NCI-H2081 treated with DMSO at 0.1 percent for 48 hours (cell line): ENCODE data around the gene TOM1L2.

Source experiments
- DNase-seq: peaks from one replicate; lab custom pipeline; 2025; lab: John Stamatoyannopoulos, UW

TOM1L2 gene

GRCh38 chr17:17994271-17995069 lies 22.3 kb upstream of the TOM1L2 start:
- DNase-seq = no peak

GRCh38 chr17:17993852-17994251 lies 21.7 kb upstream of the TOM1L2 start:
- no peak for DNase-seq

GRCh38 chr17:17993366-17993765 lies 21.2 kb upstream of the TOM1L2 start:
- no peak for DNase-seq

- no peak for DNase-seq
Measured at GRCh38 chr17:17990282-17990681, 18.1 kb upstream of the TOM1L2 start.

GRCh38 chr17:17989618-17990017 lies 17.4 kb upstream of the TOM1L2 start:
- no peak for DNase-seq

- no peak for DNase-seq
Measured at GRCh38 chr17:17989081-17989480, 16.9 kb upstream of the TOM1L2 start.

GRCh38 chr17:17988427-17988945 lies 16.3 kb upstream of the TOM1L2 start:
- DNase-seq = no peak

- no peak for DNase-seq
Measured at GRCh38 chr17:17987901-17988300, 15.7 kb upstream of the TOM1L2 start.

GRCh38 chr17:17987187-17987896 lies 15.1 kb upstream of the TOM1L2 start:
- no peak for DNase-seq

- no peak for DNase-seq
Measured at GRCh38 chr17:17985555-17985954, 13.4 kb upstream of the TOM1L2 start.

GRCh38 chr17:17985153-17985552 lies 13.0 kb upstream of the TOM1L2 start:
- no peak for DNase-seq

- DNase-seq = no peak
Measured at GRCh38 chr17:17983776-17984175, 11.6 kb upstream of the TOM1L2 start.

GRCh38 chr17:17983376-17983775 lies 11.2 kb upstream of the TOM1L2 start:
- no peak for DNase-seq

- no peak for DNase-seq
Measured at GRCh38 chr17:17982801-17983200, 10.6 kb upstream of the TOM1L2 start.

- no peak for DNase-seq
Measured at GRCh38 chr17:17981330-17981729, 9.1 kb upstream of the TOM1L2 start.

GRCh38 chr17:17979778-17980177 lies 7.6 kb upstream of the TOM1L2 start:
- no peak for DNase-seq

GRCh38 chr17:17978481-17979424 lies 6.6 kb upstream of the TOM1L2 start:
- DNase-seq = no peak

GRCh38 chr17:17976931-17977570 lies 4.9 kb upstream of the TOM1L2 start:
- no peak for DNase-seq

- DNase-seq = no peak
Measured at GRCh38 chr17:17975436-17975835, 3.2 kb upstream of the TOM1L2 start.

- no peak for DNase-seq
Measured at GRCh38 chr17:17972952-17973254, 703 bp upstream of the TOM1L2 start.

- no peak for DNase-seq
Measured at GRCh38 chr17:17971431-17972125, 622 bp downstream of the TOM1L2 start.
